HG03196 (cell line): ENCODE data around the gene CUX1.

Source experiments
- ATAC-seq: cut with Tn5 transposase; IDR thresholded peaks from one replicate; pipeline ENCODE4 v1.9.1; 2021; ENCODE audit not compliant: unreplicated experiment

The CUX1 gene

DNA sequence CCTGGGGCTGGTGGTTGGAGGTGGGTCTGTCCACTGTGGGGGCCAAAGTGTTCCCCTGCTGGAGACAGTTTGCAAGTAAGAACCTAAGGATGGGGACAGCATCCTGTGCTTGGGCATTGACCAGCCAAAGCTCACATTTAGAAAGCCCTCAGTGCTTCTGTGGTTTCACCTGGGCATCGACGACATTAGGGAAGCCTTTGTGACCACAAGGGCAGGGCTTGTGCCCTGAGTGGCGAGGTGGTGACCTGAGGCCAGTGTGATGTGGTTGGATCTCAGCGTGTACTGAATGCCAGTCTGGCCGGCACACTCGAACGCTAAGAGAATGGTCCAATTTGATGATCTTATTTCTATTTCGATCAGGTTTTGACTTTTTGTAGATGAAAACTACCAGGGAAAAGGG lies 437.1 kb downstream of the CUX1 start:
- no peak for ATAC-seq

DNA sequence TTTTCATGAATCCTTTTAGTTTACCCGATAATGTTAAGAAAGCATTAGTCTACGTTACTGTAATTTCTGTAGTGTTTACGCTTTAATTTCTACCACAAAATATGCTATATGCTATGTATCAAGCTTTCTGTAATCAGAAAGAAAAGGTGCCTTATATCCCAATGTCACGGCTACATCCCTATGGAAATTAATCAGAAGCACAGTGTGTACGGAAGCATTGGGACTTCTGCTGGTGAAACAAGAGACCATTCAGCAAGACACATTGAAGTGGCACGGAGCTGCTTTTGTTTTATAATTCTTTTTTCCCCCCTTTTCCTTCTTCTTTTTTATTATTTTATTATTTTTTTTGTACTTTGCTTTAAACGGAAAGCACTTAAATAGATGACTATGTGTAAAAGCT lies 438.1 kb downstream of the CUX1 start:
- no peak for ATAC-seq

DNA sequence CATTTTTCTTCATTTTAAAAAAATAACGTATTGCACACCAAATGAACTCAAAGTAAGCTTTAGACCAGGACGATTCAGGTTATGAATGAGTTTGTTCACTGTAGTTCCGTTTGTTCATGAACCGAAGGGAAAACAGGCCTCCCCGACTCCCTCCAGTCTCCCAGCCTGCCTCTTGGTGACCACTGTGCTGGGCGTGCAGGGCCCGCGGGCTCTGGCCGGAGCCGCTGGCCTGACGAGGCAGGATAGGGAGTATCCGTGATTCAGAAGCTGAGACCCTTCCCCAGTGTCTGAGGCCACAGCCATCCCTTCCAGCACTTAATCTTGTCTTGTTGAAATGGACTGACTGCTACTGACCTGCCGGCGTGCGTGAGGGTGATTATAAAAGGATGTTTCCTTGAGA lies 438.5 kb downstream of the CUX1 start:
- no peak for ATAC-seq

DNA sequence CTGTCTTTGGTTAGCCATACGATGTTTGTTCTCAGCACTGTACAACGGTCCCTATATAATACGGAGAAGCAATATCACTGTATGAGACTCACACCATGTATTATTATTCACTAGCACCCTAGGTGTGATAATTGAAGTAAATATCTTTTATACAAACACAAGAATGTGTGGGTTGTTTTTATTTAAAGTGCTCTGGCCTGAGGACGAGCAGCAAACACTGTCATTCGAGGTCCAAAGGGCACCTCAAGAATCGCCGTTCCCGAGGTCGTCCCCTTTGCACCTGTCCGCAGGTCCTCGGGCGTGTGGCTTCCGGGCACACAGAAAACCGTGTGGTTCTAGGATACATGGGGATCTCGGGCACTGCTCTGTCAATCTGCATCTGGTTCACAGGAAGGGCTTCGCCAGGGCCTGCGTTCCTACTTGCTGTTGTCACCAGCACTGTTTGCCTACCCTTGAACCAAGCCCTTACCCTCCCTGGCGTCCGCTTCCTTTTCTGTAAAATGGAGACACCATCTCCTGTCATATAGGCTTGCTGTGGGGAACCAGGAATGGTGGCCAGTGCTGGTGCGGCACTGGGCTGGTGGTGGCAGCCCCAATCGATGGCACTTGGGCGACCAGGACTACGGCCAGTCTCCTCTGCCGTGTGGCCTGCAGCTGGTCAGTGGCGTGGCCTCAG lies 440.8 kb downstream of the CUX1 start:
- no peak for ATAC-seq

DNA sequence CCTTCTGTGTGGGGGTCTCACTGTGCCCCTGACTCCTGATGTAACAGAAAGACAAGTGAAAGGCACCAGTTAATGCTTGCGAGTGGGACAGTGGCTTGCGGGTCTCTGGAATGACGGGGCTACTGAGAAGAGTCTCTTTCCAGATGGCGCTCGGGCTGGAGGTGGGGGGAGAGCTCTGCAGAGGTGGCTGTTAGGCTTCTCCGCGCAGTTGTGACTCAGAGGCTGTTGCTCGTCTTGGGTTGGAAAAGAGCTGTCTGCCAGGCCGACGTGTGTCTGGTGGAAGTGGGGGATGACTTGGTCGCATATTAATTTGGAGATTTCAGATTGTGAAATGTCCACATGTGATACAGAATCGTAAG lies 441.3 kb downstream of the CUX1 start:
- ATAC-seq, result no peak

DNA sequence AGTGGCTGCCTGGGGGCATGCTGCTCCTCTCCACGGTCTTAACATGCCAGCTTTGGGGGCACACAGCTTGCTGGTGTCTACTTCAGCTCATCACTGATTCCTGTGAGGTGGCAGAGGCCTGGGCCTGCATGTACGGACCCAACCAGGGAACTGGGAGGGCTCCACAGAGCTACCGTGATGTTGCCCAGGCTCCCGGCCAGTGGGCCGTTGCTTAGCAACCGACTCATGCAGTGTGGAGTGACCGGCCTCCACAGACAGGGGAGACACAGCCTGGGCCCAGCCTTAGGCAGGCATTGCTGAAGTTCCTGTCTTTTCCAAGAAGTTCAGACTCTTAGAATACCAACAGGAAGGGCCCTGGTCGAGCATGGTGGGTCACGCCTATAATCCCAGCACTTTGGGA lies 443.4 kb downstream of the CUX1 start:
- no peak for ATAC-seq

DNA sequence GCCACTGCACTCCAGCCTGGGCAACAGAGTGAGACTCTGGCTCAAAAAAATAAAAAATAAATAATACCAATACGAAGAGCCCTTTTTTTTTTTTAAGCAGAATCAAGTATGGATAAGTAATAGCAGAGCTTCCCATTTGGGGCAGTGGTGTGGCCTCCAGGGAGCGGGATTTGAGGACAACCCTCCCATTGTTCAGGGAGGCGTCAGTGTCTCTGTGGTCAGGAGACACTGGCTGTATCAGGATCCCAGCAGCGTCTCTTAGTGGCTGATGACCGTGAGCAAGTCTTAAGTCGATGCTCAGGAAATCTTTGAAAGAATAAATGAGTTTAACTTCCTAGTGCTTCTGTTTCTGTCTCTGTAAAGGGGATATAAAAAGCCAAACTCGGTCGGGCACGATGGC lies 444.0 kb downstream of the CUX1 start:
- no peak for ATAC-seq

DNA sequence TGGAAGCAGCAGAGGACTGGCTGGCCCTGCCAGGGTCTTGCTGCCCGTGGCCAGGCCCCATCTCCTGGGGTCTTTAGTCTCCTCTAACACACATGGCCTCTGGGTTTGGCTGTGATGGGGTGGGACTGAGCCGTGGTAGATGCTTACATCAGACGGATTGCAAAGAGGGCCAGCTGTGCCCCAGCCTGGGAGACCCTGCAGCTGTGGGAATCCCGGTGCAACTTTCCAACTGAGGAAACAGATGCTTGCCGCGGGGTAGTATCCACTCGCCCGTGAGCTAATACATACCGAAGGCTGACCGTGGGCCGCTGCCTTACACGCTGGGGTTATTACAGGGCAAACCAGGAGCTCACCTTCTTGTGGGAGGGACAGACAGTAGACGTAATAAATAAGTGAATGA lies 445.1 kb downstream of the CUX1 start:
- ATAC-seq, result no peak

DNA sequence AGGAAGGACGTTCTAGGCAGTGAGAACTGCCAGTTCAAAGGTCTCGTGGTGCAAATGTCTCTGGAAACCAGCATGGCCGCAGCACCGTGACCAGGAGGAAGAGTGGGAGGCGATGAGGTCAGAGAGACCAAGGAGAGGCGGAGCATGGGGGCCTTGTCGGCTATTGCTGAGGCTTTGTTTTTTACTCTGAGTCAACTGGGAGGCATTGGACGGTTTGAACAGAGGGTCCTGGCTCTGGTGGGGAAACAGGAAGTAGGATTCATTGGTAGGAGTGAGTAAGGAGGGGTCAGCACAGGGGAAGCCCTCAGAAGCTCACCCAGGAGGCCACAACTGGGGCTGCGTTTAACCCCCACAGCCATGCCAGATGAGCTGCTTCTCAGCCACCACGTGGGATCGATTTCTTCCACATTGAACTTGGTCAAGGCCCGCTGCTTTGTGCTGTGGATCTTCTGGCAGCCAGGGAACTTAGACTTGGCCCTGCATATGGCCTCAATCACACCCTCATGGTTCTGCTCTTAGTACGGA lies 447.0 kb downstream of the CUX1 start:
- ATAC-seq, result no peak

DNA sequence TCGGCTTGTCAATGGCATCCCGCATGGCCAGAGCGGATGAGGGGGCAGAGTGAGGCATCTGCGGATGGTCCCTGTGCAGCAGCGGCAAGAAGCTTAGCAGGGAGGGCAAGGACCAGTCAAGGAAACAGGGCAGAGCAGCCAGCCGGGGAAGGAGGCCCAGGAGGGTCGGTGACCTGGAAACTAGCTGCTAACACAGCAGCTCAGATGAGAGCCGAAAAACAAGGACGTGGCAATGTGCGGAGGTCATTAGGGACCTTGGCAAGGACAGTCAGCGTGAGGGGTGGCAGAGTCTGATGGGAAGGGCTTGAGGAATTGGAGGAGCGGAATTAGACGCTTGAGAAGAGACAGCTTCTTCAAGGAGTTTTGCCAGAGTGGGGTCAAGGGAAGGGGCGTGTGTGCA lies 449.1 kb downstream of the CUX1 start:
- ATAC-seq, result no peak

DNA sequence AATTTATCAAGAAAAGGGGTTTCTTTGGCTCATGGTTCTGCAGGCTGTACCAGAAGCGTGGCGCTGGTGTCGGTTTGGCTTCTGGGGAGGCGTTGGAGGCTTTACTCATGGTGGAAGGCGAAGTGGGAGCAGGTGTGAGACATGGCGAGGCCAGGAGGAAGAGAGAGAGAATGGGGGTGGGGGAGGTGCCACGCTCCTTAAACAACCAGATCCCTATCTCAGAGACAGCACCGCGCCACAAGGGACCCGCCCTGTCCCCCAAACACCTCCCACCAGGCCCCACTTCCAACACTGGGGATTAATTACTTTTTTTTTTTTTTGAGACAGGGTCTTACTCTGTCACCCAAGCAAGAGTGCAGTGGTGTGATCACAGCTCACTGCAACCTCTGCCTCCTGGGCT lies 451.2 kb downstream of the CUX1 start:
- no peak for ATAC-seq

DNA sequence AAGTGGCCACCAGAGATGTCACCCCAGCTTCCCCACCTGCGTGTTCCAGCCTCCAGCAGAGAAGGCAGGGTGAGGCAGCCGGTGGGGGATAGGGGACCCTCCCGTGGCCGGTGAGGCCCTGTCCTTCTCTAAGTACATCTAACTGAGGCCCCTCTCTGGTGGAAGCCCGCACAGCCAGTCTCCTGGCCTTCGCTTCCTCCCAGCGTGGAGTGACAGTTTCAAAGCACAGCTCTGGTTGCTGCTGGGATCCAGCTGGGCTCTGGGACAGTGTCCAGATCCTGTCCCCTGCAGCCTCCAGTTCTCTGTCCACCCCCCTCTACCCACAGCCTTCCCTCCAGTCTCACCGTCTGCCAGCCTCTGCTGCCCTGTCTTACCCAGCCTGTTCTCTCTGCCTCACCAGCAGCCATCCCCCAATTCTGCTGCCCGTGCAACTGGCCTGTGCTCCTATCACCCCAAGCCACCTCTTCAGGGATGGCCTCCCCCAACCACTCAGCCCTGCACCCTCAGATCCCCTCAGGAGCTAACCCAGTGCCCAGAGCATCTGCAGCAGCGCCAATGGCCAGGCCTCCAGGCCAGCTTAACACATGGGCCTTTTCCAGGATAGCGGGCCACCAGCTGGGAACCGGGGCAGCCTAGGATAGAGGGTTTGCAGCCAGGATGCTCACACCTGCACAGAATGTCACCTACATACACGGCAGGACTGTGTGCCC lies 452.9 kb downstream of the CUX1 start:
- ATAC-seq, result no peak

DNA sequence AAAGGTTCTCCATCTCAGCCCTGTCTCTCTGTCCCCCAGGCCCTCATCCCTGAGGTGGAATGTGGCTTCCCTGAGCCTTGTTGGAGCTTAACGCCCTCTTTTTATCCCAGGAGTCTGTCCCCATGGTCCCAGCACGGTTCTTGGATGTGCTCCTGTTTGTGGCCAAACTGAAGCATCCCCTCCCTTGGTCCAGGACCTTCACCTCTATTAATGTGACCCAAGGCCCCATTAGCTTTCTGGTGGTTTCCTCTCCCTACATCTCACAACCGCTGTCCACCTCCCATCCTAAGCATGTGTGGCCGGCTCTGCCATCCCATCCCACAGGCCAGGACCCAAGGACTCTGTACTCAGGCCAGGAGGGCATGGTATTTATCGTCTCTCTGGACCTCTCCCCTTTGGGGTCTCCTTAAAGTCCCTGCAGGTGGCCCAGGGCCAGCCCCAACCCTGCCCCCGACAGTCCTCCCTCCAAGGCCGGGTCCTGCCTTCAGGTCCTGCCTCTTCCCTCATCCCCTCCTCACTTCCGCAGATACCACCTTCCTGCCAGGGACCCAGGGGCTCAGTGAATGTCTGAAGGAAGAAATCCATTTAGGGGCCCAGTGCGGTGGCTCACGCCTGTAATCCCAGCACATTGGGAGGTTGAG lies 453.9 kb downstream of the CUX1 start:
- no peak for ATAC-seq

DNA sequence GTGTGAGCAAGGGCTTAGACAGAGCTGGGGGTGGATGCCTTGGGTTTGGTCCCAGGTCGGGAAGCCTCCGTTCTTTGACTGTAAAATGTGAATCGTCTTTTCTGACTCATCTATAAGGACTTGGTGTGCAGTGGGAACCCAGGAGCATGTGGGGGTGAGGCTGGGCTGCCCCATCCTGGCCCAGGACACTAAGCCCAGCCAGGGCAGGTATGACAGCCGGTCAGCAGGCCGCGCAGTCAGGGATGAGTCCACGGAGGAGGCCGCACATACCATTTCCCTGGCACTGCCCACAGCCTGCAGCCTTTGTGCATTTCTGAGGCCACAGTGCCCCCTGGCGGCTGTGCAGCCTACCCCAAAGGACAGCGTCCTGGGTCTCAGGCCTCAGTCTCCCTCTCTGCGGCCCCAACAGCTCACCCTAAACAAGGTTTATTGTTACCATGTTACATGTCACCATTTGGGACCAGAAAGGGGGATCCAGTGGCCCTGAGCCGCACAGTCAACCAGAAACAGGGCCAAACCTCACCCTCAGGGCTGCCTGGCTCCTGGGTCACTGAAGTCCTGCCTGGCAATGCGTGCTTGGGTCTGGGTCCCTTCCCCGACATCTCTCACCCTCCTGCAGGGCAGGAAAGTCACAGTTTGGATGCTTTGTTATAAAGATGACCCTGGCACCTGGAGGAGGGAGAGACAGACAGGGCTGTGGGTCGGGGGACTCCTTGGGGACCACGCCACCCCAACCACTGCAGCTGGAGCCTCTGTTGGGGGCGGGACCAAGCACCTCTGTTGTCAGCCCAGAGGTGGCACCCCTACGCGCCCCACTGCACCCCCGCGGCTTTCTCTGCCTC lies 454.9 kb downstream of the CUX1 start:
- ATAC-seq, result no peak

DNA sequence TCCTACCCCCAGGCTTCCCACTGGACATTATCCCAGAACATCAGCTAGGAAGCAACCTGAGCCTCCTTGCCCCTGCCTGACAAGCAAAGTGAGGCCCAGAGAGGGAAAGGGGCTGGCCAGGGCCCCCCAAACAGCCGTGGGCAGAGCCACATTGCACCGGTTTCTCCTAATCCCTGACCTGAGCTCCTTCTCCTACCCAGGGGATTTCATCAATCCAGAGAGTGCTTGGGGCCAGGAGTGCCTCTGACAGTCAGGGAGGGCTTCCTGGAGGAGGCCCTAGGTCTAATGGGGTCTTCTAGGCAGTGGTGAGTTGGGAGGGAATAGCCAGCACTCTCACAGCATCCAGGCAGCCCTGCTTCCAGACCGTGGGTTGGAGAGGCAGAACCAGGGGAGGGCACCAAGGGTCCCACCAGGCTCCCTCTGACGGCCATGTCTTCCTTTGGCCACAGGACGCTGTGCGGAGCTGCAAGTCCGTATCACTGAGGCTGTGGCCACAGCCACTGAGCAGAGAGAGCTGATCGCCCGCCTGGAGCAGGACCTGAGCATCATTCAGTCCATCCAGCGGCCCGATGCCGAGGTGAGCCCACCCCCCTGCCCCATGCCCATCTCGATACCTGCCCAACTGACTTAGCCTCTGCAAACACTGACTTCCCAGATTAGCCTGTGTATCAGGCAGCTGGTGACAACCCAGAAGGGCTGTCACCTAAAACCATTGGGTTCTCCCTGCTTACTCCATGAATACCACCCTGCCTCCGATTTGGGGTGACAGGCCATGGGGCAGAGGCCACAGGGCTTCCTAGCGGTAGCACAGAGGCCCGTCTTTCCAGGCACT lies 455.7 kb downstream of the CUX1 start:
- ATAC-seq, result no peak

DNA sequence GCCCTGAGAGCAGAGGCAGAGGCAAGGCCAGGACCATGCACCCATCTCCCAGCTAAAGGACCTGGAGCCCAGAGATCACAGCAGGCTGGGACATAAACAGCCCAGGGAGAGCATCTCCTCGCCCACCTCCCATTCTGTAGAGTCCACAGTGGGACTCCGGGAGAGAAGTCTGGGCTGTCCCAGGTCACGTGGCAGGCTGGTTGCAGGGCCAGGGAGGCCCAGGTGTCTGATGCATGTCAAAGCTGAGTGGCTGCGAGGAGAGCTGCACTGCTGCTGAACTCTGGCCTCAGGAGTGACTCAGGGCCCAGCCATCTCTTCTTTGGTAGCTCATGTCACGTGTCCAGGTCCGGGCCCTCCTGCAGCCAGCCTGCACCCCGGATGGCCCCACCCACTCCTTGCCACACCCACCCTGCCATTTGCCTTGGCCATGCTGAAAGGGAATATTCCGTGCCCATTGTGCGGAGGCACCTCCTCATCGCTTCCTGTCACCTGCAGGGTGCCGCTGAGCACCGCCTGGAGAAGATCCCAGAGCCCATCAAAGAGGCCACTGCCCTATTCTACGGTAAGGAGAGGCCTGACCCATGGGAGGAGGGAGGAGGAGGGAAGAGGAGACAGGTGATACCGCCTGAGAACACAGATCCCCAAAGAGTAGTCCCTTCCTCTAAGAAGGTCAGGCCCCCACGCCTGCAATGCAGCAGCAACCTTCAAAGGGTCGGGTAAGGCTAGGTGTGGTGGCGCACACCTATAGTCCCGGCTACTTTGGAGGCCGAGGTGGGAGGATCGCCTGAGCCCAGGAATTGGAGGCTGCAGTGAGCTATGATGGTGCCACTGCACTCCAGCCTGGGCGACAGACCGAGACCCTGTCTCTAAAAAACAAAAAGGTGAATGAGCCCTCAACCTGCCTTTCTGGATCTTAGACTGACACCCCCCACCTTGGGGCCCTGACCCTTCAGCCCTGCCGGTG lies 456.6 kb downstream of the CUX1 start:
- no peak for ATAC-seq

DNA sequence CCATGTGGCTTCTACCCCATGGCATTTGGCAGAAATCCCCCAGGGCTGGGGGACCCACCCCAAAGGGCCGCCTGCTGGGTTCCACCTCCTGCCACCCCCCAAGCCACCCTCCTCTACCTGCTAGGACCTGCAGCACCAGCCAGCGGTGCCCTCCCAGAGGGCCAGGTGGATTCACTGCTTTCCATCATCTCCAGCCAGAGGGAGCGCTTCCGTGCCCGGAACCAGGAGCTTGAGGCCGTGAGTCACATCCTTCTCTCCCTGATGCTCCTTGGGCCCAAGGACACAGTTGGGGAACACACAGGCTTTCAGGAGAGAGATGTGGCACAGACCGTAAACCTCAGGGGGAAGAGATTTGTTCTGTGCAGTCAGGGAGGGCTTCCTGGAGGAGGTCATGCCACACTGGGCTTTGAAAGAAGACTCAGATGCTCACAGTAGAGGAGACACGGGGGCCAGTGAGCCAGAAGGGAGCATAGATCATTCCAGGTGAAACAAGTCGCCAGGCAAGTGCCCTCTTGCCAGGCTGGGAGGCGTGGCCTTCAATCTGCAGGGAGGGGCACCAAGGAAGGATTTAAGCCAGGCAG lies 457.8 kb downstream of the CUX1 start:
- no peak for ATAC-seq

DNA sequence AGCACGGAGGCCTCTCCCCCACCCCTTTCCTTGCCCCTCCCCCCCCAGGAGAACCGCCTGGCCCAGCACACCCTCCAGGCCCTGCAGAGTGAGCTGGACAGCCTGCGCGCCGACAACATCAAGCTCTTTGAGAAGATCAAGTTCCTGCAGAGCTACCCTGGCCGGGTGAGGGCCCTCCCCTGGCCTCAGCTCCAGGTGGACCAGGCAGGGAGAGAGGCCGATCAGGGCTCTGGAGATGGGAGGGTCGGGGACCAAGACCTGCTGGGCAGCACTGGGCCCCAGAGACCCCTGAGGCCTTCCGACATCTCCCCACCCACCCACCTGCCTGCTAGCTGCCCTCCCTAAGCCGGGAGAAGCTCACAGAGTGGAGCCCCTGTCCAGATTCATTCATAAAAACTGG lies 460.5 kb downstream of the CUX1 start:
- no peak for ATAC-seq
